Natural killer cell (primary cell): ENCODE results near the gene GPR148. TPM values are rescaled to one million over a fixed set of nuclear protein-coding genes. Genes with fewer than 3 reads are reported as not detected.
A peak's percentile ranks its signal among the peaks of the same experiment; 100 is the strongest.
"Not testable (repeated sequence)": the region's sequence is repeated elsewhere in the genome, so short reads cannot be mapped to it uniquely, and the experiment has no call there.

ENCODE experiments used
- ATAC-seq, 3 donors: fragments of 150-1000 bp in 2 of 3; fragments of 200-7000 bp in 1 of 3; cut with Tn5 transposase; 1 replicate in 1 of 3; 2 replicates in 2 of 3; pipeline ENCODE4 v1.10.0; 2021; ENCODE audit warnings: mild to moderate bottlenecking in 2 of 3, moderate library complexity in 2 of 3
- DNase-seq, 2 donors: peaks; one replicate each; pipeline versions ENCODE4 v3.0.0 to v3.0.0-alpha.2; 2013 to 2021; ENCODE audit warnings: mixed read lengths in 1 of 2
- H3K27ac ChIP-seq: one replicate; pipeline ENCODE4 v1.5.1; 2013; ENCODE audit warnings: mild to moderate bottlenecking, low read length
- H3K27me3 ChIP-seq: one replicate; pipeline ENCODE4 v1.6.1; 2013; ENCODE audit warnings: low read length; ENCODE audit not compliant: control insufficient read depth, insufficient read depth
- H3K36me3 ChIP-seq: one replicate; pipeline ENCODE4 v1.6.1; 2013; ENCODE audit warnings: low read length; ENCODE audit not compliant: control insufficient read depth, insufficient read depth
- H3K4me1 ChIP-seq: one replicate; pipeline ENCODE4 v1.6.1; 2013; ENCODE audit warnings: low read length; ENCODE audit not compliant: control insufficient read depth, insufficient read depth
- H3K4me3 ChIP-seq: one replicate; pipeline ENCODE4 v1.5.1; 2013; ENCODE audit warnings: low read length
- H3K9me3 ChIP-seq: one replicate; pipeline ENCODE4 v1.6.1; 2013; ENCODE audit warnings: low read length; ENCODE audit not compliant: control insufficient read depth, insufficient read depth
- H3K27ac Mint-ChIP-seq, 2 donors: one replicate each; pipeline ENCODE4 v1.8.0; 2022; ENCODE audit warnings: mild to moderate bottlenecking in 2 of 2, mixed read lengths in 2 of 2, moderate library complexity in 1 of 2
- H3K27me3 Mint-ChIP-seq, 2 donors: one replicate each; pipeline ENCODE4 v1.8.0; 2022; ENCODE audit warnings: low read depth in 2 of 2, mixed read lengths in 2 of 2
- H3K36me3 Mint-ChIP-seq: one replicate; pipeline ENCODE4 v1.8.0; 2022; ENCODE audit warnings: mixed read lengths
- H3K4me1 Mint-ChIP-seq, 2 donors: one replicate each; pipeline ENCODE4 v1.8.0; 2022; ENCODE audit warnings: mixed read lengths in 2 of 2
- H3K4me3 Mint-ChIP-seq: one replicate; pipeline ENCODE4 v1.8.0; 2022; ENCODE audit warnings: mild to moderate bottlenecking, moderate library complexity, mixed read lengths
- H3K9me3 Mint-ChIP-seq, 2 donors: one replicate each; pipeline ENCODE4 v1.8.0; 2022; ENCODE audit warnings: mixed read lengths in 2 of 2
- CTCF ChIP-seq: fragments of 200-600 bp; IDR thresholded peaks from one replicate; pipeline ENCODE4 v1.8.0; 2022; ENCODE audit warnings: antibody characterized with exemption
- WGBS: methylation state at CpG from one replicate; pipeline ENCODE4 v1.1.7; 2013; ENCODE audit warnings: missing lambda C conversion rate; ENCODE audit not compliant: insufficient coverage; 5-methylcytosine and 5-hydroxymethylcytosine counted together
- intact Hi-C: fragments of 100-400 bp; cut with micrococcal nuclease; formaldehyde crosslinking; loops from one replicate; pipeline ENCODE4 v1.14.2; 2022
- total RNA-seq, 4 donors: library from RNA; stranded (reverse); fragments of 120-200 nt in 1 of 4; gene quantifications; one replicate each; pipeline versions ENCODE4 v1.2.3 to v1.2.4, GENCODE V29; 2013 to 2022

GPR148 gene
- not detected for total RNA-seq
- not detected for total RNA-seq (2013)

- ATAC-seq (no peak), DNase-seq (peak in 1 of 2 donors; percentile 41)
- peak within 1 kb of the TSS; percentile 83 to 93 for H3K27ac Mint-ChIP-seq
- H3K4me3 Mint-ChIP-seq = peak within 1 kb of the TSS; percentile 35
- no peaks in the 10 kb centered on the region for H3K9me3 Mint-ChIP-seq
- peak within 1 kb of the TSS; percentile 68 for H3K27ac ChIP-seq
- 69% methylated on average over 8 of the region's 8 CpGs for WGBS
- H3K4me1 Mint-ChIP-seq = peaks cover 16 to 34% of the 10 kb centered on the region in 2 donors
- H3K9me3 ChIP-seq = no peaks in the 10 kb centered on the region
- H3K36me3 Mint-ChIP-seq = no peaks in the 10 kb centered on the region
- H3K36me3 ChIP-seq = no peaks in the 10 kb centered on the region
- H3K4me1 ChIP-seq = peaks cover 30% of the 10 kb centered on the region
- intact Hi-C loops = no loop called here
- H3K4me3 ChIP-seq = peak within 1 kb of the TSS; percentile 5
- no peaks in the 10 kb centered on the region for H3K27me3 ChIP-seq
- H3K27me3 Mint-ChIP-seq = no peaks in the 10 kb centered on the region
- no peak for TF ChIP-seq CTCF
Measured at GRCh38 chr2:130728549-130729316, at the start of gene GPR148. GPR148 (plus strand) TSS chr2:130729070; CDS start chr2:130729152, 82 bp downstream.

- H3K9me3 Mint-ChIP-seq, H3K36me3 Mint-ChIP-seq, H3K4me1 ChIP-seq, H3K27me3 ChIP-seq, H3K27ac Mint-ChIP-seq, H3K27ac ChIP-seq, H3K36me3 ChIP-seq, intact Hi-C loops, H3K4me1 Mint-ChIP-seq, H3K4me3 Mint-ChIP-seq, H3K9me3 ChIP-seq, H3K4me3 ChIP-seq, DNase-seq: not testable (repeated sequence)
- 44% methylated on average over 12 of the region's 35 CpGs for WGBS
- peak in 2 of 3 donors; percentile 2 to 14 for ATAC-seq
- peaks cover 2 to 21% of the 10 kb centered on the region in 2 donors for H3K27me3 Mint-ChIP-seq
Measured at GRCh38 chr2:130692041-130692770, 36.7 kb upstream of the GPR148 start.

- Mint-ChIP-seq H3K4me3 (peak overlapping the region; percentile 87), H3K27me3 (peaks cover 2 to 21% of the 10 kb centered on the region in 2 donors)
- H3K36me3 Mint-ChIP-seq, intact Hi-C loops, H3K9me3 Mint-ChIP-seq, H3K4me1 Mint-ChIP-seq, H3K4me1 ChIP-seq, H3K27me3 ChIP-seq, H3K36me3 ChIP-seq, H3K27ac Mint-ChIP-seq, H3K9me3 ChIP-seq, H3K27ac ChIP-seq, H3K4me3 ChIP-seq: not testable (repeated sequence)
- DNase-seq (peak in 1 of 2 donors; percentile 11), ATAC-seq (peak in 2 of 3 donors; percentile 26 to 72)
- WGBS = 3% methylated on average over 30 of the region's 37 CpGs
Measured at GRCh38 chr2:130693474-130693873, 35.4 kb upstream of the GPR148 start.

- H3K4me3 ChIP-seq, H3K4me3 Mint-ChIP-seq, H3K36me3 ChIP-seq, H3K27ac ChIP-seq, H3K9me3 ChIP-seq, DNase-seq, H3K4me1 Mint-ChIP-seq, H3K9me3 Mint-ChIP-seq, ATAC-seq, H3K4me1 ChIP-seq, H3K27me3 ChIP-seq, intact Hi-C loops, H3K27ac Mint-ChIP-seq, H3K36me3 Mint-ChIP-seq: not testable (repeated sequence)
- peaks cover 12 to 14% of the 10 kb centered on the region in 2 donors for H3K27me3 Mint-ChIP-seq
- WGBS = 0% methylated on average over 1 of the region's 3 CpGs
Measured at GRCh38 chr2:130703250-130703649, 25.6 kb upstream of the GPR148 start.

GRCh38 chr2:130714795-130715194 lies 14.1 kb upstream of the GPR148 start:
- WGBS = no CpG with 5 or more reads among the region's 2 CpGs
- H3K36me3 ChIP-seq, DNase-seq, H3K4me3 Mint-ChIP-seq, H3K9me3 Mint-ChIP-seq, H3K4me3 ChIP-seq, H3K27me3 Mint-ChIP-seq, H3K36me3 Mint-ChIP-seq, H3K4me1 Mint-ChIP-seq, H3K9me3 ChIP-seq, H3K27ac ChIP-seq, H3K4me1 ChIP-seq, H3K27me3 ChIP-seq, ATAC-seq, H3K27ac Mint-ChIP-seq, intact Hi-C loops: not testable (repeated sequence)
